SH-SY5Y (cell line): ENCODE results near the gene ZBTB38.

Experiments used
- GATA2 ChIP-seq: IDR thresholded peaks from 2 replicates; pipeline ENCODE4 v1.6.1; 2011; ENCODE audit warnings: mild to moderate bottlenecking, low read depth, low read length
- GATA3 ChIP-seq: IDR thresholded peaks from 2 replicates; pipeline ENCODE4 v1.6.1; 2011; ENCODE audit warnings: low read depth, mild to moderate bottlenecking, low read length, moderate library complexity

- TF ChIP-seq GATA2 (no peak), GATA3 (no peak)
Observed at GRCh38 chr3:141389703-141390102, 21.4 kb downstream of the ZBTB38 start.
